HG03108 (cell line): ENCODE results near the gene KRT79.

Experiments
- ATAC-seq: cut with Tn5 transposase; IDR thresholded peaks from one replicate; pipeline ENCODE4 v1.9.1; 2021; ENCODE audit warnings: moderate library complexity; ENCODE audit not compliant: unreplicated experiment

KRT79 gene

DNA sequence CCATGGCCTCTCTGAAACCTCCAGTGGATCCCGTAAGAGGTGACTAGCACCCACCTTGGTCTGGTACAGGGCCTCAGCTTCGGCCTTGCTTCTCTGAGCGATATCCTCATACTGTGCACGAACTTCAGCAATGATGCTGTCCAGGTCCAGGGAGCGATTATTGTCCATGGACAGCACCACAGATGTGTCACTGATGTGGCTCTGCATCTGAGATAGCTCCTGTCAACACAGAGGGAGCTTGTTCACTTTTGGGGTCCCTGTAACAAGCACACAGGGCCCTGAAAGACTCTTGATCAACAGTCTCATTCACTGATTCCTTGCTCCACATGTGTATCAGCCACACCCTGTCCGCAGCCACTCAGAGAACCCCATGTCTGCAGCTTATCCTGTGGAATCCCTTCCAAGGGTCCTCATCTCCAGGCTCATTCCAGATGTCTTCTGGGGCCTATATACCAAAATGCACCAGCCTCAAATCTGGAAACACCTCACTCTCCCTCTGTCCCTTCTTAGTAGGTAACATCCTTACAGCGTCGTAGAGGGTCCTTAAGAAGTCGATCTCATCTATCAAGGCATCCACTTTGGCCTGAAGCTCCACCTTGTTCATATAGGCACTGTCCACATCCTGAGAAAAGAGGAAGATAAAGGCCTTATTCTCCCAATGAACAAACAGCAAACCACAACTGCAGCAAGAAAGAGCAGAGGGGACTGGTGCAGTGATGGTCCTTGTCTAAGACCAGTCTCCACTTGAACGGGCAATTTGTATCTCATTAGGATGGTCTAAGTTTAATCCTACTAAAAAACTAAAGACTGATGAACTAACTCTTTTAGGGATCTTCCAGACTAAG, 41.7 kb downstream of the KRT79 start:
- ATAC-seq = no peak

GRCh38 chr12:52791271-52792184, 42.6 kb downstream of the KRT79 start:
- ATAC-seq = no peak

- ATAC-seq = no peak
These were observed 43.5 kb downstream of the KRT79 start for GRCh38 chr12:52790427-52791270.

- no peak for ATAC-seq
These were observed 44.3 kb downstream of the KRT79 start for GRCh38 chr12:52789637-52790426.

- ATAC-seq = no peak
These were observed 45.1 kb downstream of the KRT79 start for GRCh38 chr12:52788876-52789636.

DNA sequence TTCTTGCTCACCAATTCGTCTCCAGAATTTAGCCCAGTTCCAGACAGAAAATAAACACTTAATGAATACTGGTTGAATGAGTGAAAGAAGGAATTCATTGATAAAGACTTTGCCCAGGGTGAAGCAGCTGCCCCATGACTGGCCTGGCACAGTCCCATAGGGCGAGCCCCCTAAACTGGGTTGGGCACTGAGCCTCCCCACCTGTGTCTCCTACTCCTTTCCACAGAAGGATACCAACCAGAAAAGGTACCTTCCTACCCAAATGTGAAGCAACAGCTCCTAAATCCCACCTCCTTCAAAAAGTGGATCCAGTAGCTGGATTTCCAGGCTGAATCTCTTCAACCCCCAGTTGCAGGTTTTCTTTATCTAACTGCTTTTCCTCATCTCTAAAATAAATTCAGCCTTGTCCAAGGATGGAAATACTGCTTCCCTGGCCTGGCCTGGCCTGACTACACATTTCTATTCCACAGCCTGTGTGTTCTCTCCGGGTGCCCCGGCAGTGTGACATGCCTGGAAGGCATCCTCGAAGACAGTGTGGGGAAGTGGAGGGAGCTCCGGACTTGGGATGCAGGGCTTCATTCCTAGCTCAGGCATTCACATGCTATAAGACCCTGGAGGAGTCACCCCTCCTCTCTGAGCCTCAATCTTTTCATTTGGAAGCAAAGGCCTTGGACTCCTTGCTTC, 45.8 kb downstream of the KRT79 start:
- no peak for ATAC-seq

DNA sequence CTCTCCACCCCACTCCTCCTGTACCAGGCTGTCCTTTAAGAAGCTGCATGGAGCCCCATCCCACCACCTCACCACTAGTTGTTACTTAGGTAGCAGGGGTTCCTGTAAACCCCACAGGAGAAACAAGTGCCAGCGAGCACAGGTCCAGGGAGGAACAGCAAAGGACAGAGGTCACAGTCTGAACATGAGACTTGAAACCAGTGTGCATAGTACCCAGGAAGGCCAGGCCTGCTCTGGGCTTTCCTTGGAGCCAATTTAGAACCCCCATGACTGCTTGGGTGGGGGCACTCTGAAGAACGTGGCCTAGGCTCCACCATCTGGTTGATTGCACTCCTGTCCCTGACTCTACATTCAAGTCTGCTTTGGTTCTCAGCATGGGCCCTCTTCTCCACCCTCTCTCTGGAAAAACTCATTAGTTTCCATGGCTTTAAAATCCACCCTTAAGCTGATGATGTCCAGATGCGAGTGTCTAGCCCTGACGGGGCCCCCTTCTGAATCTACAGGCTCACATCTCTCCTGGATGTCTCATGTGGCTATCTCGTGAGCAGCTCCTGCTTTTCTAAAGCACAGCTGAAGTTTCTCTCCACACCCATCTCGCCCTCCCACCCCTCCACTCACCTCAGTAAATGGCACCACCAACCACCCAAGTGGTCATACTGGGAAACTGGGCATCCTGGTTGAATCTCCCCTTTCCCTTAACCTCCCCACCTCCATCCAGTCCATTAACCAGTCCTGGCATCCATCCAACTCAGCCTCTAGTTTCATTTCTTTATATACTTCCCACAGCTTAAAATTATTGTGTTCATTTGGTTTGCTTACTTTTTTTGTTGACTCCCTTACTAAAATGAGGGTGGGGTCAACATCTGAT, 46.6 kb downstream of the KRT79 start:
- ATAC-seq = no peak

DNA sequence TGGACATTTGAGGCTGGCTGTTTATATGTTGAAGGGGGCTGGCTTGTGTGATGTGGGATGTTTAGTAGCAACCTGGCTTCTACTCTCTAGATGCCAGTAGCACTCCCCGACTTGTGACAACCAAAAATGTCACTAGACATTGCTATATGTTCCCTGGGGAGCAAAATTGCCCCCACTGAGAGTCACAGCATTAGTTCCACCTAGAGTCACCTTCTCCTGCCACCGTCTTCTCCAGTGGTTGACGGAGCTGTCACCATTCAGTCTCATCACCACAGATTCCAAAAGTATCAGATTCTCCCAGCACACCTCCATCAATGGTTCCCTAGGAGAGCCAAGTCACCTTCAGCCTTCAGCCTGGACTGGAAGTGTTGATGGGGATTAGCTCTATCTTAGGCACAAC, 49.2 kb downstream of the KRT79 start:
- ATAC-seq = no peak

- no peak for ATAC-seq
These were observed 50.4 kb downstream of the KRT79 start for GRCh38 chr12:52783563-52784316.

- ATAC-seq = no peak
These were observed 51.6 kb downstream of the KRT79 start for GRCh38 chr12:52782502-52782901.

- ATAC-seq = no peak
These were observed 52.6 kb downstream of the KRT79 start for GRCh38 chr12:52781399-52782082.

DNA sequence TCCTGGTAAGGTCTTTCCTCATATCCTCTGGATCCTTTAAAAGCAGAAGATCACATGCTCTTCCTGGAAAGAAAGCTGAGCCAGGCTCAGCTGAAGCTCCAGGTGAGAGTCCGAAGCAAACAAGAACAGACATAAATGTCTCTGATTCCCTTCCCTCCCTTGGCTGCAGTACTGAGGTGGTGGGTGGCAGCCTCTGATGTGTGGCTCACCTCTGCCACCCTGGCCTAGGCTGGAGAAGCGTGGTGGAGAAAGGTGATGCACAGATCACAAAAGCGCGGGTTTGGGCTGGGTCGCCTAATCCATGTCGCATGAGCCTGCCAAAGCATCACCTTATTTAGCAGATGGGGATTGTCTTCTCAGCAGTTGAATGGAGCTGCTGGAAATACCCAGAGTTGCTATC, 54.2 kb downstream of the KRT79 start:
- no peak for ATAC-seq

GRCh38 chr12:52778833-52779232, 55.3 kb downstream of the KRT79 start:
- no peak for ATAC-seq

GRCh38 chr12:52777566-52777965, 56.5 kb downstream of the KRT79 start:
- no peak for ATAC-seq

GRCh38 chr12:52776913-52777395, 57.2 kb downstream of the KRT79 start, which contains the start of gene KRT76:
Gene KRT76, minus strand, starts transcription at chr12:52777345. Its CDS starts 54 bp downstream, at chr12:52777291.
- no peak for ATAC-seq

GRCh38 chr12:52776435-52776834, 57.7 kb downstream of the KRT79 start:
- no peak for ATAC-seq
